ENCODE data around the gene WLS. TPM values are rescaled to one million over a fixed set of nuclear protein-coding genes. Genes with fewer than 3 reads are reported as not detected.

WLS gene
- total and polyA plus RNA-seq, 3 experiments from 2014 or later = not detected

- ChIA-PET CTCF (interaction anchor here (1.4 kb wide), 1 partner anchor 11 kb away, joined by 3 read pairs; no protein-coding TSS in a partner anchor), POLR2A (no interaction called here)
- no peak for DNase-seq
- Histone ChIP-seq H3K9me3 (ENCODE audit: low read length) (no peaks in the 10 kb centered on the region), H3K36me3 (ENCODE audit: insufficient read depth, low read length) (no peaks in the 10 kb centered on the region), H3K27ac (ENCODE audit: low read depth, low read length) (no peak overlapping the region), H3K4me3 (ENCODE audit: low read length) (no peak overlapping the region), H3K27me3 (ENCODE audit: insufficient read depth, low read length, poor library complexity, severe bottlenecking) (no peaks in the 10 kb centered on the region), H3K4me1 (ENCODE audit: insufficient read depth, low read length) (no peaks in the 10 kb centered on the region)
- peaks cover 0 to 2% (median 0%) of the 10 kb centered on the region in 5 donors for H3K9me3 Mint-ChIP-seq
- H3K4me3 Mint-ChIP-seq = no peak overlapping the region
- H3K4me1 Mint-ChIP-seq = no peaks in the 10 kb centered on the region
- H3K27ac Mint-ChIP-seq = no peak overlapping the region
- H3K36me3 Mint-ChIP-seq = no peaks in the 10 kb centered on the region
- peaks cover 0 to 4% of the 10 kb centered on the region in 2 donors for H3K27me3 Mint-ChIP-seq
These were observed 83.1 kb downstream of the WLS start for GRCh38 chr1:68149110-68149798.

DNA sequence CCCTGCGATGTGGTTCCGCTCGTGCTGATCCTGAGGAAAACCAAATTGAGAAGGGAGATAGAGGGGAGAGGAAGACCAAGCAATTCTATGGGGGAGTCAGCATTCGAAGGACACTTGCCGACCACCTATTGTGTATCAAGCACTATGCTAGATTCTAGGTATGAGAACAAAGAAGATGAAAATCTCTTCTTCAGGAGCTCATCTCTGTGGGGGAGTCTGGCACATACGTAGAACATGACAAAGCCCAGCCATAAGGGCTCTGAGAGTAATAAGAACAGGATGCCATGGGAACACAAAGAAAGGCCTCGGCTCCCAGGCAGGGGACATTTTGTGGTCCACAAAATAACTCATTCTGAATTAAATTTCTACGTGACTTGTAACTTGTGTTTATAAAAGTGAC, 83.7 kb downstream of the WLS start:
- H3K27ac Mint-ChIP-seq = no peak overlapping the region
- no peak for DNase-seq
- no peaks in the 10 kb centered on the region for H3K36me3 ChIP-seq (ENCODE audit: insufficient read depth, low read length)
- H3K9me3 Mint-ChIP-seq = peaks cover 0 to 2% (median 0%) of the 10 kb centered on the region in 5 donors
- no peaks in the 10 kb centered on the region for H3K4me1 ChIP-seq (ENCODE audit: insufficient read depth, low read length)
- no peaks in the 10 kb centered on the region for H3K36me3 Mint-ChIP-seq
- H3K4me3 Mint-ChIP-seq = no peak overlapping the region
- no peak overlapping the region for H3K4me3 ChIP-seq (ENCODE audit: low read length)
- ChIA-PET POLR2A (no interaction called here), CTCF (interaction anchor here (1.4 kb wide), 1 partner anchor 10 kb away, joined by 3 read pairs; no protein-coding TSS in a partner anchor)
- H3K27me3 ChIP-seq (ENCODE audit: insufficient read depth, low read length, poor library complexity, severe bottlenecking) = no peaks in the 10 kb centered on the region
- H3K27ac ChIP-seq (ENCODE audit: low read depth, low read length) = no peak overlapping the region
- H3K27me3 Mint-ChIP-seq = peaks cover 0 to 4% of the 10 kb centered on the region in 2 donors
- no peaks in the 10 kb centered on the region for H3K9me3 ChIP-seq (ENCODE audit: low read length)
- H3K4me1 Mint-ChIP-seq = no peaks in the 10 kb centered on the region

GRCh38 chr1:68147534-68148171, 84.7 kb downstream of the WLS start:
- no peaks in the 10 kb centered on the region for H3K9me3 ChIP-seq (ENCODE audit: low read length)
- ChIA-PET POLR2A (no interaction called here), CTCF (no interaction called here)
- H3K27me3 ChIP-seq (ENCODE audit: insufficient read depth, low read length, poor library complexity, severe bottlenecking) = no peaks in the 10 kb centered on the region
- Mint-ChIP-seq H3K27me3 (peaks cover 0 to 4% of the 10 kb centered on the region in 2 donors), H3K27ac (no peak overlapping the region), H3K36me3 (no peaks in the 10 kb centered on the region), H3K4me3 (no peak overlapping the region), H3K9me3 (peaks cover 0 to 2% (median 0%) of the 10 kb centered on the region in 5 donors), H3K4me1 (no peaks in the 10 kb centered on the region)
- H3K36me3 ChIP-seq (ENCODE audit: insufficient read depth, low read length) = no peaks in the 10 kb centered on the region
- H3K4me1 ChIP-seq (ENCODE audit: insufficient read depth, low read length) = no peaks in the 10 kb centered on the region
- no peak overlapping the region for H3K4me3 ChIP-seq (ENCODE audit: low read length)
- DNase-seq = no peak
- H3K27ac ChIP-seq (ENCODE audit: low read depth, low read length) = no peak overlapping the region

DNA sequence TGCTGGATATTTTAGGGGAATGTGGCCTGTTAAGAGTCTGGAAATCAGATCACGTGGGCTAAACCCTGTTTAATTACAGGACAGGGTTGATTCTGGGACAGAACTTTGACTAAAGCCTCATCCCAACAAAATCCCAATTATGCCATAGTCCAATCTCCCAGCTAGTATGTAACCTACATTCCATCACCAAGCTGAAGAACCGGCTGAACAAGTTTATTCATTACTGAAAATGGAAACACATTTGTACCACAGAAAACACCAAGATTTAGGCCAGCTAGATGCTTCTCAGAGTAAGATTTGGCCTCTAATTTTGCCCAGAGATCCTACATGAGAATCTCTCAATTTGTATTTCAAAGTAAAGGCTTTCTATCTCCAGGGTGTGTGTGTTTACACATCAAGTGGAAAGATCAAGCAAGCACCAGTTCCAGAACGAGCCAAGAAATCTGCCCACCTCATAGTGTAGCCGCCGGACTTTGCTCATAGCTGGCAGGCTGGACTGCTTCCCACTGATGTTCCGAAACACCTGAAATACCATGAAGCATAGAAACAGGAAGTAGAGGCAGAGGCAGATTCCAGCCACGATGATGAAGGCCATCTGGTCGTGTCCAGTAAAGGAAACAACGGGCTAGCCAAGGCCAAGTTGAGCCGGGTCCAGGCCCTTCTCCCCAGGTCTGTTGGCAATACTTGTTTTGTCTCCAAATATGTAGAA, 86.8 kb downstream of the WLS start:
- no peaks in the 10 kb centered on the region for H3K36me3 ChIP-seq (ENCODE audit: insufficient read depth, low read length)
- no peaks in the 10 kb centered on the region for H3K4me1 ChIP-seq (ENCODE audit: insufficient read depth, low read length)
- no peak overlapping the region for H3K4me3 Mint-ChIP-seq
- H3K27me3 Mint-ChIP-seq = peaks cover 3 to 4% of the 10 kb centered on the region in 2 donors
- no peak for DNase-seq
- no peak overlapping the region for H3K27ac ChIP-seq (ENCODE audit: low read depth, low read length)
- H3K36me3 Mint-ChIP-seq = no peaks in the 10 kb centered on the region
- H3K27me3 ChIP-seq (ENCODE audit: insufficient read depth, low read length, poor library complexity, severe bottlenecking) = no peaks in the 10 kb centered on the region
- H3K4me3 ChIP-seq (ENCODE audit: low read length) = no peak overlapping the region
- ChIA-PET CTCF (no interaction called here), POLR2A (no interaction called here)
- H3K9me3 Mint-ChIP-seq = peaks cover 0 to 2% (median 0%) of the 10 kb centered on the region in 5 donors
- H3K9me3 ChIP-seq (ENCODE audit: low read length) = no peaks in the 10 kb centered on the region
- no peak overlapping the region for H3K27ac Mint-ChIP-seq
- H3K4me1 Mint-ChIP-seq = no peaks in the 10 kb centered on the region

DNA sequence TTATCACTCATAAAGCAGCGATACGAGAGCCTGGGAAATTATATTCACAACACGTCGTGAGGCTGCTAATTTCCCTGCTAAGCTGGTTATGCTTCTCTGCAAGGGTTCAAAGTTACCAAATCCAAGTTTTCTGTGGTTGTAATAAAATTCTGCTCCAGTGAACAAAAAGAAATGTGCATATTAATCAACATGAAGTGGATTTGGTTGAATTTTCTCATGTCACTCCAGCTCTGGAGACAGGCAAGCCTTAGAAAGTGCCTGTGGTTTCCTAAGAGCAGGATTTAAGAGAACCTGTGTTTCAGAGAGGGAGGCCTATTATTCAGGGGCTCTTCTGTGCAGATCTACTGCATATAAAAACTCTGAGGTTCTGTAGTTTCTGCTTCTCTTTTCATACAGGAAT, 87.5 kb downstream of the WLS start:
- Histone ChIP-seq H3K4me3 (ENCODE audit: low read length) (no peak overlapping the region), H3K27ac (ENCODE audit: low read depth, low read length) (no peak overlapping the region), H3K4me1 (ENCODE audit: insufficient read depth, low read length) (no peaks in the 10 kb centered on the region), H3K36me3 (ENCODE audit: insufficient read depth, low read length) (no peaks in the 10 kb centered on the region), H3K27me3 (ENCODE audit: insufficient read depth, low read length, poor library complexity, severe bottlenecking) (no peaks in the 10 kb centered on the region), H3K9me3 (ENCODE audit: low read length) (no peaks in the 10 kb centered on the region)
- H3K9me3 Mint-ChIP-seq = peaks cover 0 to 2% (median 0%) of the 10 kb centered on the region in 5 donors
- H3K27me3 Mint-ChIP-seq = peaks cover 3 to 4% of the 10 kb centered on the region in 2 donors
- no peak for DNase-seq
- no peaks in the 10 kb centered on the region for H3K4me1 Mint-ChIP-seq
- ChIA-PET CTCF (no interaction called here), POLR2A (no interaction called here)
- no peak overlapping the region for H3K27ac Mint-ChIP-seq
- H3K4me3 Mint-ChIP-seq = no peak overlapping the region
- no peaks in the 10 kb centered on the region for H3K36me3 Mint-ChIP-seq

- Mint-ChIP-seq H3K27ac (no peak overlapping the region), H3K9me3 (peaks cover 0 to 2% (median 0%) of the 10 kb centered on the region in 5 donors), H3K4me3 (no peak overlapping the region), H3K36me3 (no peaks in the 10 kb centered on the region), H3K4me1 (no peaks in the 10 kb centered on the region), H3K27me3 (peaks cover 4% of the 10 kb centered on the region in 2 donors)
- Histone ChIP-seq H3K27me3 (ENCODE audit: insufficient read depth, low read length, poor library complexity, severe bottlenecking) (no peaks in the 10 kb centered on the region), H3K4me3 (ENCODE audit: low read length) (no peak overlapping the region), H3K9me3 (ENCODE audit: low read length) (no peaks in the 10 kb centered on the region), H3K27ac (ENCODE audit: low read depth, low read length) (no peak overlapping the region), H3K36me3 (ENCODE audit: insufficient read depth, low read length) (no peaks in the 10 kb centered on the region), H3K4me1 (ENCODE audit: insufficient read depth, low read length) (no peaks in the 10 kb centered on the region)
- CTCF ChIA-PET = no interaction called here
- no peak for DNase-seq
- POLR2A ChIA-PET = no interaction called here
These were observed 88.7 kb downstream of the WLS start for GRCh38 chr1:68143633-68144032.

DNA sequence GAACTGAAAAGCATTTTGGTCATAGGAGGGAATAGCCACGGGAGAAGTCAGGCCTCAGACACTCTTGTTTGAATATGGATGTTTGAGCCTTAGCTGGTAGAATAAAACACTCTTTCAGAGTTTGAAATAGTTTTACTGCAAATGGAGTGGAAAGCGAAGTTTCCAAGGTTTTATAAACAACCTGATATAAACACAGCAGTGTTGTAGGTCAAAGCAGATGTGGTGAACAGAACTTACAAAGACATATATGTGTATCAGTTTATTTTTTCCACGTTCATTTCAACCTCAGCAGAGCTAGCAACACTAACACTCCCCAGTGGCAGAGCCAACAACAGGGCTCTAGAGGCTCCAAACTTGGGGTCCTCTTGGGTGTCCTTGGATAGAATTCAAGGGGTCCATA, 89.9 kb downstream of the WLS start:
- DNase-seq = no peak
- Mint-ChIP-seq H3K4me3 (no peak overlapping the region), H3K9me3 (peaks cover 0 to 2% (median 0%) of the 10 kb centered on the region in 5 donors), H3K27me3 (peaks cover 4% of the 10 kb centered on the region in 2 donors), H3K4me1 (no peaks in the 10 kb centered on the region), H3K27ac (no peak overlapping the region), H3K36me3 (no peaks in the 10 kb centered on the region)
- no peaks in the 10 kb centered on the region for H3K27me3 ChIP-seq (ENCODE audit: insufficient read depth, low read length, poor library complexity, severe bottlenecking)
- H3K36me3 ChIP-seq (ENCODE audit: insufficient read depth, low read length) = no peaks in the 10 kb centered on the region
- no peaks in the 10 kb centered on the region for H3K9me3 ChIP-seq (ENCODE audit: low read length)
- H3K4me3 ChIP-seq (ENCODE audit: low read length) = no peak overlapping the region
- CTCF ChIA-PET = interaction anchor here (1.3 kb wide), 1 partner anchor 10 kb away, joined by 4 read pairs; no protein-coding TSS in a partner anchor
- POLR2A ChIA-PET = no interaction called here
- no peak overlapping the region for H3K27ac ChIP-seq (ENCODE audit: low read depth, low read length)
- H3K4me1 ChIP-seq (ENCODE audit: insufficient read depth, low read length) = no peaks in the 10 kb centered on the region

GRCh38 chr1:68142036-68142435, 90.3 kb downstream of the WLS start:
- Mint-ChIP-seq H3K36me3 (no peaks in the 10 kb centered on the region), H3K9me3 (peaks cover 0 to 2% (median 0%) of the 10 kb centered on the region in 5 donors), H3K27me3 (peaks cover 4% of the 10 kb centered on the region in 2 donors), H3K4me1 (no peaks in the 10 kb centered on the region), H3K4me3 (no peak overlapping the region), H3K27ac (no peak overlapping the region)
- ChIA-PET CTCF (interaction anchor here (1.3 kb wide), 1 partner anchor 11 kb away, joined by 4 read pairs; no protein-coding TSS in a partner anchor), POLR2A (no interaction called here)
- Histone ChIP-seq H3K36me3 (ENCODE audit: insufficient read depth, low read length) (no peaks in the 10 kb centered on the region), H3K27me3 (ENCODE audit: insufficient read depth, low read length, poor library complexity, severe bottlenecking) (no peaks in the 10 kb centered on the region), H3K9me3 (ENCODE audit: low read length) (no peaks in the 10 kb centered on the region), H3K27ac (ENCODE audit: low read depth, low read length) (no peak overlapping the region), H3K4me1 (ENCODE audit: insufficient read depth, low read length) (no peaks in the 10 kb centered on the region), H3K4me3 (ENCODE audit: low read length) (no peak overlapping the region)
- DNase-seq = no peak
